HG03175 (cell line): ENCODE measurements around the gene DOK3.

Experiments
- ATAC-seq: cut with Tn5 transposase; IDR thresholded peaks from one replicate; pipeline ENCODE4 v1.9.1; 2021; ENCODE audit warnings: mild to moderate bottlenecking, moderate library complexity; ENCODE audit not compliant: unreplicated experiment

Gene DOK3

GRCh38 chr5:177513500-177513899, 3.9 kb upstream of the DOK3 start:
- ATAC-seq: no peak

GRCh38 chr5:177512736-177513380, 3.2 kb upstream of the DOK3 start:
- no peak for ATAC-seq

GRCh38 chr5:177511796-177512675, 2.4 kb upstream of the DOK3 start:
- ATAC-seq: no peak

GRCh38 chr5:177511181-177511580, 1.6 kb upstream of the DOK3 start:
- no peak for ATAC-seq

- peak; percentile 44 for ATAC-seq
Observed at GRCh38 chr5:177510567-177511053, 984 bp upstream of the DOK3 start.

GRCh38 chr5:177509991-177510566, 453 bp upstream of the DOK3 start:
- peak; percentile 55 for ATAC-seq

- peak; percentile 29 for ATAC-seq
Observed at GRCh38 chr5:177508837-177509236, 789 bp downstream of the DOK3 start.

GRCh38 chr5:177508221-177508611, 1.4 kb downstream of the DOK3 start:
- ATAC-seq: no peak

- no peak for ATAC-seq
Observed at GRCh38 chr5:177507596-177508220, 1.9 kb downstream of the DOK3 start.

- no peak for ATAC-seq
Observed at GRCh38 chr5:177507165-177507564, 2.5 kb downstream of the DOK3 start.

- ATAC-seq: no peak
Observed at GRCh38 chr5:177505075-177505474, 4.6 kb downstream of the DOK3 start.

- ATAC-seq: no peak
Observed at GRCh38 chr5:177504086-177505056, 5.3 kb downstream of the DOK3 start.

GRCh38 chr5:177503351-177504085, 6.1 kb downstream of the DOK3 start:
- ATAC-seq: no peak

- ATAC-seq: no peak
Observed at GRCh38 chr5:177502886-177503285, 6.7 kb downstream of the DOK3 start.

- no peak for ATAC-seq
Observed at GRCh38 chr5:177501874-177502678, 7.5 kb downstream of the DOK3 start.

GRCh38 chr5:177500685-177501522, 8.7 kb downstream of the DOK3 start:
- no peak for ATAC-seq

- ATAC-seq: no peak
Observed at GRCh38 chr5:177499842-177500241, 9.8 kb downstream of the DOK3 start.
